Esophagus muscularis mucosa (tissue), 4 donors: ENCODE data around the gene TNFRSF21. TPM values are rescaled to one million over a fixed set of nuclear protein-coding genes. Genes with fewer than 3 reads are reported as not detected.
A peak's percentile ranks its signal among the peaks of the same experiment; 100 is the strongest.

Source experiments
- DNase-seq: peaks from one replicate; pipeline ENCODE4 v3.0.0-alpha.2; 2017; ENCODE audit errors: extremely low spot score
- H3K27ac ChIP-seq, 4 donors: fragments of 200-600 bp; sonication (generic); replicated peaks in 1 of 4; 1 replicate in 3 of 4; 2 replicates in 1 of 4; pipeline ENCODE4 v1.5.1; 2016 to 2019; ENCODE audit warnings: mild to moderate bottlenecking in 1 of 4
- H3K27me3 ChIP-seq, 4 donors: fragments of 200-600 bp; sonication (generic); one replicate each; pipeline versions ENCODE4 v1.5.1 to v1.6.0; 2016 to 2019
- H3K36me3 ChIP-seq, 4 donors: fragments of 200-600 bp; sonication (generic); one replicate each; pipeline ENCODE4 v1.5.1; 2016 to 2019
- H3K4me1 ChIP-seq, 4 donors: fragments of 200-600 bp; sonication (generic); one replicate each; pipeline ENCODE4 v1.5.1; 2016 to 2019
- H3K4me3 ChIP-seq, 4 donors: fragments of 200-600 bp; sonication (generic); 1 replicate in 2 of 4; 2 replicates in 2 of 4; pipeline ENCODE4 v1.5.1; 2016 to 2019; ENCODE audit warnings: mild to moderate bottlenecking in 4 of 4, moderate library complexity in 1 of 4
- H3K9me3 ChIP-seq, 4 donors: fragments of 200-600 bp; sonication (generic); 1 replicate in 3 of 4; 2 replicates in 1 of 4; pipeline ENCODE4 v1.5.1; 2016 to 2019
- EP300 ChIP-seq: sonication (generic); formaldehyde crosslinking; IDR thresholded peaks from one replicate; pipeline ENCODE4 v1.6.1; 2017; ENCODE audit warnings: antibody characterized with exemption
- POLR2A ChIP-seq: fragments of 450-650 bp; IDR thresholded peaks from one replicate; pipeline ENCODE4 v1.6.1; 2017; ENCODE audit warnings: antibody characterized with exemption, moderate library complexity, mild to moderate bottlenecking, low read depth
- POLR2AphosphoS5 ChIP-seq, 2 donors: sonication (generic); formaldehyde crosslinking; IDR thresholded peaks; one replicate each; pipeline ENCODE4 v1.6.1; 2017; ENCODE audit warnings: antibody characterized with exemption in 2 of 2
- WGBS: methylation state at CpG from one replicate; pipeline ENCODE4 v1.1.5; 2018; 5-methylcytosine and 5-hydroxymethylcytosine counted together
- intact Hi-C: fragments of 100-400 bp; cut with DNase I; formaldehyde crosslinking; loops from one replicate; pipeline ENCODE4 v1.15.1; 2023
- total RNA-seq, 4 donors: library from RNA; depleted of rRNA; stranded (reverse); fragments of >200 nt; gene quantifications; one replicate each; pipeline versions ENCODE4 v1.1.0 to v1.2.1, GENCODE V29; 2016
- TF ChIP-seq, protein P1 (sequence below), 3 experiments: fragments of 200-600 bp in 2 of 3; fragments of 450-650 bp in 1 of 3; sonication (generic) in 2 of 3; IDR thresholded peaks; one replicate each; pipeline ENCODE4 v1.5.1; 2017 to 2019; ENCODE audit warnings: antibody characterized with exemption in 3 of 3, mild to moderate bottlenecking in 2 of 3, moderate library complexity in 1 of 3

Gene TNFRSF21, protein sequence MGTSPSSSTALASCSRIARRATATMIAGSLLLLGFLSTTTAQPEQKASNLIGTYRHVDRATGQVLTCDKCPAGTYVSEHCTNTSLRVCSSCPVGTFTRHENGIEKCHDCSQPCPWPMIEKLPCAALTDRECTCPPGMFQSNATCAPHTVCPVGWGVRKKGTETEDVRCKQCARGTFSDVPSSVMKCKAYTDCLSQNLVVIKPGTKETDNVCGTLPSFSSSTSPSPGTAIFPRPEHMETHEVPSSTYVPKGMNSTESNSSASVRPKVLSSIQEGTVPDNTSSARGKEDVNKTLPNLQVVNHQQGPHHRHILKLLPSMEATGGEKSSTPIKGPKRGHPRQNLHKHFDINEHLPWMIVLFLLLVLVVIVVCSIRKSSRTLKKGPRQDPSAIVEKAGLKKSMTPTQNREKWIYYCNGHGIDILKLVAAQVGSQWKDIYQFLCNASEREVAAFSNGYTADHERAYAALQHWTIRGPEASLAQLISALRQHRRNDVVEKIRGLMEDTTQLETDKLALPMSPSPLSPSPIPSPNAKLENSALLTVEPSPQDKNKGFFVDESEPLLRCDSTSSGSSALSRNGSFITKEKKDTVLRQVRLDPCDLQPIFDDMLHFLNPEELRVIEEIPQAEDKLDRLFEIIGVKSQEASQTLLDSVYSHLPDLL
- 10 to 100 TPM; 23.7 to 37.0 (median 30.9) TPM for total RNA-seq

DNA sequence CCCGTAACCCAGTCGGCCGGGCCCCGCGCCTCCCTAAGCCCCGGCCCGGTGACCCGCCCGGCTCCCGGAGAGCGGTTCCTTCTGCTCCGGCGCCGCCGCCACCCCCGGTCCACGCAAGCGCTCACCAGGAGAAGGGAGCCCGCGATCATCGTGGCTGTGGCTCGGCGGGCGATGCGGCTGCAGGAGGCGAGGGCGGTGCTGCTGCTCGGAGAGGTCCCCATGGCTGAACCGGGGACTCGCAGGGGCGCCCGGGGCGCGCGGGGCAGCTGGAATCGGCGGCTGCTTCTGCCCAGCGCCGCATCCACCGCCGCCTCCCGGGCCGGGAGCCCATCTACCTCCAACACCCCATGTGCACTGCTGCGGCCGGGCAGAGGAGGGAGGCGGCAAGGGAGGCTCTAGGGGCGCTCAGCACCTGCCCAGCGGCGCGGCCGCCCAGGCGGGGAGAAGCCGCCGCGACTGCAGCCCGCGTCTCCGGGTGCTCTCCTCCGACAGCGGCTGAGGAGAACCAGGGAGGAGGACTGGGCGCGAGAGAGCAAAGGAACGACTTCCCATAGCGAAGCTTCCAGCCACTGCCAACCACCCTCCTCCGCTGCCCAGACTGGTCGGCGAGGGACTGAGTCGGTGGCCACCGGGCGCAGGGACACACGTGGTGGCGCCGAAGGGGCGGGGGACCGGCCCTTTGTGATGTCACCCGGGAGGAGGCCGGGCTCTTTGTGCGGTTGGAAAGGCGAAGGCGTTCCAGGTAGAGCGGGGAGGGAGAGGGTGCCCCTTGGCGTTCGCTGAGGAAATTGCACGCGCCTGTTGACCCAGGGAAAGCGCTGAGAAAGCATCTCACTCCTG lies at the start of gene TNFRSF21:
Gene TNFRSF21, minus strand, starts transcription at position 615 of the 840 bp plus-strand sequence. Its CDS starts 394 bp downstream, at position 221.
- peak; percentile 97 for DNase-seq
- intact Hi-C loops, result loop anchor here (1.0 to 5.0 kb wide), 4 partner anchors 62 to 461 kb away; no protein-coding TSS in a partner anchor
- Histone ChIP-seq H3K27me3 (no peaks in the 10 kb centered on the region), H3K36me3 (no peaks in the 10 kb centered on the region), H3K9me3 (no peaks in the 10 kb centered on the region), H3K4me3 (peak within 1 kb of the TSS; percentile 72 to 86 (median 78)), H3K4me1 (peaks cover 0 to 48% (median 42%) of the 10 kb centered on the region in 4 donors), H3K27ac (peak within 1 kb of the TSS; percentile 79 to 90 (median 86))
- 2% methylated on average over 36 of the region's 86 CpGs for WGBS
- TF ChIP-seq, protein P1, sequence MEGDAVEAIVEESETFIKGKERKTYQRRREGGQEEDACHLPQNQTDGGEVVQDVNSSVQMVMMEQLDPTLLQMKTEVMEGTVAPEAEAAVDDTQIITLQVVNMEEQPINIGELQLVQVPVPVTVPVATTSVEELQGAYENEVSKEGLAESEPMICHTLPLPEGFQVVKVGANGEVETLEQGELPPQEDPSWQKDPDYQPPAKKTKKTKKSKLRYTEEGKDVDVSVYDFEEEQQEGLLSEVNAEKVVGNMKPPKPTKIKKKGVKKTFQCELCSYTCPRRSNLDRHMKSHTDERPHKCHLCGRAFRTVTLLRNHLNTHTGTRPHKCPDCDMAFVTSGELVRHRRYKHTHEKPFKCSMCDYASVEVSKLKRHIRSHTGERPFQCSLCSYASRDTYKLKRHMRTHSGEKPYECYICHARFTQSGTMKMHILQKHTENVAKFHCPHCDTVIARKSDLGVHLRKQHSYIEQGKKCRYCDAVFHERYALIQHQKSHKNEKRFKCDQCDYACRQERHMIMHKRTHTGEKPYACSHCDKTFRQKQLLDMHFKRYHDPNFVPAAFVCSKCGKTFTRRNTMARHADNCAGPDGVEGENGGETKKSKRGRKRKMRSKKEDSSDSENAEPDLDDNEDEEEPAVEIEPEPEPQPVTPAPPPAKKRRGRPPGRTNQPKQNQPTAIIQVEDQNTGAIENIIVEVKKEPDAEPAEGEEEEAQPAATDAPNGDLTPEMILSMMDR (IDR thresholded peaks at IDR 0.05), result peak; percentile 93 to 98 (median 98)
- peak; percentile 50 for TF ChIP-seq POLR2A
- TF ChIP-seq POLR2AphosphoS5 (IDR thresholded peaks at IDR 0.05), result peak; percentile 89 to 90
- TF ChIP-seq EP300, result no peak

DNA sequence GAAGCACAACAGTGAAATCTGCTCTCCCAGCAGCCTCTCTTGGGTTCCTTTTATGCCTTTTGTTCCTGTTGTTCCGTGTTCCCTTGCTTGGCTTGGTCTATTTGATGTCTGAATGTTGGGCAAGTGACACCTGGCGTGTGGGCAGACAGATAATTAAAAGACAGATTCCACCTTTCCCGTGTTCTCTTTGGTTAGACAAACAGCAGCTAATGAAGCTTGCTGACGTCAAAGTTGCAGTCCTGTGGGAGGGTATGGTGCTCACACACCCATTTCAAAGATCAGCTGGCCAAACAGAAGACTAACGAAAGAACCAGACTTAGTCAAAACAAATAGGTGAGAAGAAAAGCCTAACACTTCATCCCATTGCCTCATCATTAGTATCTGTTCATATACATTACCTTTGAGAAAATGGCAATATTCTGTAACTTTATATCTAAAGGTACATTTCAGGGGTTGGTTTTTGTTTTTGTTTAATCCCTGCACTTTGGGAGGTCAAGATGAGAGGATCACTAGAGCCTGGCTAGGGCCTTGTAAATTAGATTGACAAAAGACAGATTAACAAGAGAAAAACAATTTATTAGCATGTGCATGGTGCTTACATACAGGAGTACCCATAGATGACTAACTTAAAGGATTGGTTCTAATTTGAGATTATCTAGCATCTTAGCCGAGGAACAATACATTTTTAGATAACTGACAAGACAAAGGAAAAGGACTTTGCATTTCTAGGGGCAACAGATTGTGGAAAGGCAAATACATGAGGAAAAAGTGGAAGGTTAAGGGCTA lies 48.9 kb upstream of the TNFRSF21 start:
- intact Hi-C loops, result no loop called here
- WGBS, result 73% methylated on average over 6 of the region's 6 CpGs
- Histone ChIP-seq H3K27me3 (no peaks in the 10 kb centered on the region), H3K9me3 (no peaks in the 10 kb centered on the region), H3K4me3 (no peak overlapping the region), H3K4me1 (no peaks in the 10 kb centered on the region), H3K36me3 (no peaks in the 10 kb centered on the region), H3K27ac (no peak overlapping the region)
- TF ChIP-seq POLR2A (no peak), EP300 (no peak), POLR2AphosphoS5 (IDR thresholded peaks at IDR 0.05) (no peak)
- TF ChIP-seq, protein P1 (IDR thresholded peaks at IDR 0.05), result no peak
- DNase-seq, result no peak

DNA sequence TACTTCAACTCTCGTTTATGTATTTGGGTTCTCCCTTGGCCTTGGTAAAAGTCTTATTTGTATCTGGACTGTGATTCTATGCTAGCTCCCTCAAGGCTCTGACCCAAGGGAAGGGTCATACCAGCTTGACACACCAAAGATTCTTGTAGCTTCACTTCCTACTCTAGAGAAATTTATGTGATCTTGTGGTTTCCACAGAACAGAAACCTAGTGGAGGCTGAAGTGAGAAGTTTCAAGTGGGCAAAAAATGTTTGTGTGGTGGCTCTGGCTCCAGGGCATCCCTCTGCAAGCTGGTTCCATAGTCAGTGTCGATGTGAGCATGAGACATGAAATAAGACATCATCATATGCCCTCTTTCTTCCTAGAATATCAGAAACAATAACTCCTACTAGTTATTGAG lies 48.1 kb upstream of the TNFRSF21 start:
- 74% methylated on average over 2 of the region's 2 CpGs for WGBS
- TF ChIP-seq, protein P1 (IDR thresholded peaks at IDR 0.05), result no peak
- TF ChIP-seq POLR2AphosphoS5 (IDR thresholded peaks at IDR 0.05) (no peak), POLR2A (no peak), EP300 (no peak)
- H3K27ac ChIP-seq, result no peak overlapping the region
- no peaks in the 10 kb centered on the region for H3K27me3 ChIP-seq
- no peaks in the 10 kb centered on the region for H3K4me1 ChIP-seq
- intact Hi-C loops, result no loop called here
- no peak for DNase-seq
- no peaks in the 10 kb centered on the region for H3K36me3 ChIP-seq
- H3K4me3 ChIP-seq, result no peak overlapping the region
- no peaks in the 10 kb centered on the region for H3K9me3 ChIP-seq

DNA sequence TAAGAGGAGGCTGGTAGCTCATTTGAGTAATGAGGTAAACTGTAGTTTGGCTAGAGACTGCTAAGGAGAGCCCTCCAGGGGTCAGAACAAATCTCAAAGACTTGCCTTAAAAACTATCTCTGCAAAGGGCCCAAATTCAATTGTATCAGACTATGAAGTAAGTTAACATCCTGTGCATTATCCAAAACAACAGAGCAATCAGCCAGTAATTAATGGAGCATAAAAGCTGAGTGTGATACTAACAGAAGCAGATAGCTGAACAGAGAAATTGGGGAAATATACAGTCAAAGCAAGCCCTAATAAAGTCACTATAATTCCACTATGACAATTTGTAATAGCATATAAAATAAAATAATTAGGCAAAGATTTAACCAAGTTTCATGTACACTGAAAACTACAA lies 45.8 kb upstream of the TNFRSF21 start:
- H3K27ac ChIP-seq, result no peak overlapping the region
- H3K4me3 ChIP-seq, result no peak overlapping the region
- H3K36me3 ChIP-seq, result no peaks in the 10 kb centered on the region
- TF ChIP-seq POLR2AphosphoS5 (IDR thresholded peaks at IDR 0.05) (no peak), POLR2A (no peak), EP300 (no peak)
- TF ChIP-seq, protein P1 (IDR thresholded peaks at IDR 0.05), result no peak
- no peak for DNase-seq
- no peaks in the 10 kb centered on the region for H3K9me3 ChIP-seq
- no peaks in the 10 kb centered on the region for H3K4me1 ChIP-seq
- intact Hi-C loops, result no loop called here
- no peaks in the 10 kb centered on the region for H3K27me3 ChIP-seq
